HEK293 (cell line): ENCODE results near the gene SLC35F6.

Experiments
- BCL11B ChIP-seq: fragments of 450-650 bp; formaldehyde crosslinking; IDR thresholded peaks from 2 replicates; pipeline ENCODE4 v1.5.1; 2016; ENCODE audit warnings: low read depth, missing biosample characterization, missing genetic modification characterization
- GFI1B ChIP-seq: fragments of 450-650 bp; formaldehyde crosslinking; IDR thresholded peaks from 2 replicates; pipeline ENCODE4 v1.5.1; 2016; ENCODE audit warnings: missing biosample characterization, missing genetic modification characterization
- KLF1 ChIP-seq: fragments of 450-650 bp; formaldehyde crosslinking; IDR thresholded peaks from 2 replicates; pipeline ENCODE4 v1.5.1; 2016; ENCODE audit warnings: missing biosample characterization, missing genetic modification characterization
- SP7 ChIP-seq: fragments of 450-650 bp; formaldehyde crosslinking; IDR thresholded peaks from 2 replicates; pipeline ENCODE4 v1.5.1; 2016; ENCODE audit warnings: missing biosample characterization, missing genetic modification characterization
- WT1 ChIP-seq: fragments of 450-650 bp; formaldehyde crosslinking; IDR thresholded peaks from 2 replicates; pipeline ENCODE4 v1.5.1; 2016; ENCODE audit warnings: missing biosample characterization, missing genetic modification characterization
- ZFP3 ChIP-seq: fragments of 450-650 bp; formaldehyde crosslinking; IDR thresholded peaks from 2 replicates; pipeline ENCODE4 v1.5.1; 2016; ENCODE audit warnings: low read depth, missing biosample characterization, missing genetic modification characterization
- ZNF133 ChIP-seq: fragments of 450-650 bp; formaldehyde crosslinking; IDR thresholded peaks from 2 replicates; pipeline ENCODE4 v1.5.1; 2016; ENCODE audit warnings: missing biosample characterization, missing genetic modification characterization
- ZNF157 ChIP-seq: fragments of 450-650 bp; formaldehyde crosslinking; IDR thresholded peaks from 2 replicates; pipeline ENCODE4 v1.5.1; 2016; ENCODE audit warnings: missing biosample characterization, missing genetic modification characterization
- ZNF350 ChIP-seq: fragments of 450-650 bp; formaldehyde crosslinking; IDR thresholded peaks from 2 replicates; pipeline ENCODE4 v1.5.0; 2017; ENCODE audit warnings: missing biosample characterization, mild to moderate bottlenecking, missing genetic modification characterization
- ZNF366 ChIP-seq: fragments of 450-650 bp; formaldehyde crosslinking; conservative IDR thresholded peaks from 2 replicates; pipeline ENCODE4 v1.5.1; 2016; ENCODE audit warnings: missing biosample characterization, missing genetic modification characterization
- ZNF394 ChIP-seq: fragments of 450-650 bp; formaldehyde crosslinking; IDR thresholded peaks from 2 replicates; pipeline ENCODE4 v1.5.1; 2016; ENCODE audit warnings: missing biosample characterization, missing genetic modification characterization, mild to moderate bottlenecking, moderate library complexity, borderline replicate concordance
- ZNF423 ChIP-seq: fragments of 450-650 bp; formaldehyde crosslinking; IDR thresholded peaks from 2 replicates; pipeline ENCODE4 v1.5.1; 2016; ENCODE audit warnings: missing biosample characterization, missing genetic modification characterization
- ZNF501 ChIP-seq: fragments of 450-650 bp; formaldehyde crosslinking; IDR thresholded peaks from 2 replicates; pipeline ENCODE4 v1.5.1; 2016; ENCODE audit warnings: missing biosample characterization, missing genetic modification characterization
- ZNF510 ChIP-seq: fragments of 450-650 bp; formaldehyde crosslinking; IDR thresholded peaks from 2 replicates; pipeline ENCODE4 v1.5.1; 2018; ENCODE audit warnings: mild to moderate bottlenecking, missing genetic modification characterization, missing biosample characterization; ENCODE audit not compliant: insufficient replicate concordance
- ZNF544 ChIP-seq: fragments of 450-650 bp; formaldehyde crosslinking; IDR thresholded peaks from 2 replicates; pipeline ENCODE4 v1.5.0; 2017; ENCODE audit warnings: missing biosample characterization, missing genetic modification characterization
- ZNF549 ChIP-seq: fragments of 450-650 bp; IDR thresholded peaks from 2 replicates; pipeline ENCODE4 v1.5.1; 2018; ENCODE audit warnings: missing biosample characterization, missing genetic modification characterization, mild to moderate bottlenecking, inconsistent platforms, moderate library complexity
- ZNF600 ChIP-seq: fragments of 450-650 bp; formaldehyde crosslinking; IDR thresholded peaks from 2 replicates; pipeline ENCODE4 v1.5.1; 2016; ENCODE audit warnings: missing biosample characterization, missing genetic modification characterization
- ZNF626 ChIP-seq: fragments of 450-650 bp; sonication (Bioruptor Pico); formaldehyde crosslinking; IDR thresholded peaks from 2 replicates; pipeline ENCODE4 v1.5.1; 2018; ENCODE audit warnings: missing biosample characterization, missing genetic modification characterization, inconsistent platforms
- ZNF670 ChIP-seq: fragments of 450-650 bp; formaldehyde crosslinking; IDR thresholded peaks from 2 replicates; pipeline ENCODE4 v1.5.1; 2016; ENCODE audit warnings: missing biosample characterization, missing genetic modification characterization, low read depth
- ZNF768 ChIP-seq: fragments of 450-650 bp; formaldehyde crosslinking; IDR thresholded peaks from 2 replicates; pipeline ENCODE4 v1.5.1; 2018; ENCODE audit warnings: missing biosample characterization, mild to moderate bottlenecking, missing genetic modification characterization
- ZNF791 ChIP-seq: fragments of 450-650 bp; formaldehyde crosslinking; IDR thresholded peaks from 2 replicates; pipeline ENCODE4 v1.5.1; 2016; ENCODE audit warnings: missing biosample characterization, missing genetic modification characterization
- ZNF830 ChIP-seq: fragments of 450-650 bp; IDR thresholded peaks from 2 replicates; pipeline ENCODE4 v1.5.0; 2018; ENCODE audit warnings: missing biosample characterization, missing genetic modification characterization, low read depth, mild to moderate bottlenecking, moderate library complexity
- ZSCAN23 ChIP-seq: fragments of 450-650 bp; formaldehyde crosslinking; IDR thresholded peaks from 2 replicates; pipeline ENCODE4 v1.5.1; 2016; ENCODE audit warnings: missing biosample characterization, missing genetic modification characterization
- ZSCAN30 ChIP-seq: fragments of 450-650 bp; IDR thresholded peaks from 2 replicates; pipeline ENCODE4 v1.5.1; 2018; ENCODE audit warnings: missing biosample characterization, mild to moderate bottlenecking, missing genetic modification characterization, moderate library complexity
- TF ChIP-seq, protein P1 (sequence below): fragments of 450-650 bp; formaldehyde crosslinking; IDR thresholded peaks from 2 replicates; pipeline ENCODE4 v1.5.1; 2016; ENCODE audit warnings: missing biosample characterization, missing genetic modification characterization
- TF ChIP-seq, protein P2 (sequence below): fragments of 450-650 bp; formaldehyde crosslinking; IDR thresholded peaks from 2 replicates; pipeline ENCODE4 v1.5.1; 2016; ENCODE audit warnings: missing biosample characterization, missing genetic modification characterization
- TF ChIP-seq, protein P3 (sequence below): fragments of 450-650 bp; formaldehyde crosslinking; IDR thresholded peaks from 2 replicates; pipeline ENCODE4 v1.5.1; 2016; ENCODE audit warnings: missing biosample characterization, missing genetic modification characterization
- TF ChIP-seq, protein P4 (sequence below): fragments of 450-650 bp; formaldehyde crosslinking; IDR thresholded peaks from 2 replicates; pipeline ENCODE4 v1.5.1; 2016; ENCODE audit warnings: missing biosample characterization, missing genetic modification characterization
- TF ChIP-seq, protein P5 (sequence below): fragments of 450-650 bp; formaldehyde crosslinking; IDR thresholded peaks from 2 replicates; pipeline ENCODE4 v1.5.1; 2016; ENCODE audit warnings: missing biosample characterization, missing genetic modification characterization
- TF ChIP-seq, protein P6 (sequence below): fragments of 450-650 bp; formaldehyde crosslinking; IDR thresholded peaks from 2 replicates; pipeline ENCODE4 v1.5.1; 2016; ENCODE audit warnings: missing biosample characterization, missing genetic modification characterization, low read depth

Gene SLC35F6

DNA sequence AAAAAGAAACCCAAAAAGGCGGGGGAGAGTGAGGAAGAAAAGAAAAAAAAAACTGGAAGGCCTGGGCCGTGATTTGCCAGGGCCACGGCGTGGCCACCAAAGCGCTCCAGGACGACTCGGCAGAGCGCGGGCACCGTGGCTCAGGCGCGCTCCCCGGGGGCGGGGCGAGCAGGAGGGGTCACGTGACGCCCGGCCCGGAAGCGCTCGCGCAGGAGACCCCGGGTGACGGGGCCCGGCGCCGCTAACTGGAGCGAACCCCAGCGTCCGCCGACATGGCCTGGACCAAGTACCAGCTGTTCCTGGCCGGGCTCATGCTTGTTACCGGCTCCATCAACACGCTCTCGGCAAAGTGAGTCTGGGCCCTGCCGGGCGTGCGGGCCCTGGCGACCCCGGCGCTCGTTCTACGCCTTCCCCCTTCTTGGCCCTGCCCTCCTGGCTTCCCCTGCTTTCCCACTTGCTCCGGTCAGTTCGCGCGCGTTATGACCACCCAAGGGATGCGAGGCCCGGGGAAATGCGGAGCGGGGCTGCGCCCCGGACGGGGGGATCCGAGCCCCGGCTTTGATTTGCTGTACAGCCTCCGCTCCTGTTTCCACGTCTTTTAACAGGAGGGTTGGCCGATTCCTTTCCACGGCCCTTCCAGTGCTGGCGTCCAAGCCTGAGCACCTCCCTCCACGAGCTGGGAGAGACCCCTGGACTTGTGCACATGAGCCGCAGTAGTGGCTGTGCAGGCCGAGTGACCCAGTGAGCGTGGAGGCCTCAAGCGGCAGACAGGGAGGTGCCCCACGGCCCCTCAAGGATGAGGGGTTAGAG, at the start of gene SLC35F6 (continued):
- TF ChIP-seq ZNF791 (tag by site-specific recombination), result no peak
- TF ChIP-seq ZNF350, result no peak
- TF ChIP-seq SP7, result peak; percentile 61
- TF ChIP-seq GFI1B (tag by site-specific recombination), result no peak
- TF ChIP-seq, protein P1, sequence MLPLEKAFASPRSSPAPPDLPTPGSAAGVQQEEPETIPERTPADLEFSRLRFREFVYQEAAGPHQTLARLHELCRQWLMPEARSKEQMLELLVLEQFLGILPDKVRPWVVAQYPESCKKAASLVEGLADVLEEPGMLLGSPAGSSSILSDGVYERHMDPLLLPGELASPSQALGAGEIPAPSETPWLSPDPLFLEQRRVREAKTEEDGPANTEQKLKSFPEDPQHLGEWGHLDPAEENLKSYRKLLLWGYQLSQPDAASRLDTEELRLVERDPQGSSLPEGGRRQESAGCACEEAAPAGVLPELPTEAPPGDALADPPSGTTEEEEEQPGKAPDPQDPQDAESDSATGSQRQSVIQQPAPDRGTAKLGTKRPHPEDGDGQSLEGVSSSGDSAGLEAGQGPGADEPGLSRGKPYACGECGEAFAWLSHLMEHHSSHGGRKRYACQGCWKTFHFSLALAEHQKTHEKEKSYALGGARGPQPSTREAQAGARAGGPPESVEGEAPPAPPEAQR, result no peak
- TF ChIP-seq, protein P2, sequence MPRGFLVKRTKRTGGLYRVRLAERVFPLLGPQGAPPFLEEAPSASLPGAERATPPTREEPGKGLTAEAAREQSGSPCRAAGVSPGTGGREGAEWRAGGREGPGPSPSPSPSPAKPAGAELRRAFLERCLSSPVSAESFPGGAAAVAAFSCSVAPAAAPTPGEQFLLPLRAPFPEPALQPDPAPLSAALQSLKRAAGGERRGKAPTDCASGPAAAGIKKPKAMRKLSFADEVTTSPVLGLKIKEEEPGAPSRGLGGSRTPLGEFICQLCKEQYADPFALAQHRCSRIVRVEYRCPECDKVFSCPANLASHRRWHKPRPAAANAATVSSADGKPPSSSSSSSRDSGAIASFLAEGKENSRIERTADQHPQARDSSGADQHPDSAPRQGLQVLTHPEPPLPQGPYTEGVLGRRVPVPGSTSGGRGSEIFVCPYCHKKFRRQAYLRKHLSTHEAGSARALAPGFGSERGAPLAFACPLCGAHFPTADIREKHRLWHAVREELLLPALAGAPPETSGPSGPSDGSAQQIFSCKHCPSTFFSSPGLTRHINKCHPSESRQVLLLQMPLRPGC (tag by site-specific recombination), result 0 out of 2 replicates have a peak, but pooled peaks have one; percentile 10
- no peak for TF ChIP-seq ZNF394 (tag by site-specific recombination)
- TF ChIP-seq ZNF830 (tag by site-specific recombination), result no peak
- no peak for TF ChIP-seq WT1
- no peak for TF ChIP-seq ZSCAN23 (tag by site-specific recombination)
- TF ChIP-seq ZNF600 (tag by site-specific recombination), result peak; percentile 66
- 0 out of 2 replicates have a peak, but pooled peaks have one; percentile 40 for TF ChIP-seq ZNF501 (tag by site-specific recombination)
- TF ChIP-seq ZSCAN30 (tag by site-specific recombination), result no peak
- TF ChIP-seq ZNF423 (tag by site-specific recombination), result no peak
- no peak for TF ChIP-seq ZNF157 (tag by site-specific recombination)
- TF ChIP-seq ZNF768 (tag by site-specific recombination), result no peak
- TF ChIP-seq ZNF544 (tag by site-specific recombination), result no peak
- no peak for TF ChIP-seq KLF1 (tag by site-specific recombination)
- TF ChIP-seq, protein P3, sequence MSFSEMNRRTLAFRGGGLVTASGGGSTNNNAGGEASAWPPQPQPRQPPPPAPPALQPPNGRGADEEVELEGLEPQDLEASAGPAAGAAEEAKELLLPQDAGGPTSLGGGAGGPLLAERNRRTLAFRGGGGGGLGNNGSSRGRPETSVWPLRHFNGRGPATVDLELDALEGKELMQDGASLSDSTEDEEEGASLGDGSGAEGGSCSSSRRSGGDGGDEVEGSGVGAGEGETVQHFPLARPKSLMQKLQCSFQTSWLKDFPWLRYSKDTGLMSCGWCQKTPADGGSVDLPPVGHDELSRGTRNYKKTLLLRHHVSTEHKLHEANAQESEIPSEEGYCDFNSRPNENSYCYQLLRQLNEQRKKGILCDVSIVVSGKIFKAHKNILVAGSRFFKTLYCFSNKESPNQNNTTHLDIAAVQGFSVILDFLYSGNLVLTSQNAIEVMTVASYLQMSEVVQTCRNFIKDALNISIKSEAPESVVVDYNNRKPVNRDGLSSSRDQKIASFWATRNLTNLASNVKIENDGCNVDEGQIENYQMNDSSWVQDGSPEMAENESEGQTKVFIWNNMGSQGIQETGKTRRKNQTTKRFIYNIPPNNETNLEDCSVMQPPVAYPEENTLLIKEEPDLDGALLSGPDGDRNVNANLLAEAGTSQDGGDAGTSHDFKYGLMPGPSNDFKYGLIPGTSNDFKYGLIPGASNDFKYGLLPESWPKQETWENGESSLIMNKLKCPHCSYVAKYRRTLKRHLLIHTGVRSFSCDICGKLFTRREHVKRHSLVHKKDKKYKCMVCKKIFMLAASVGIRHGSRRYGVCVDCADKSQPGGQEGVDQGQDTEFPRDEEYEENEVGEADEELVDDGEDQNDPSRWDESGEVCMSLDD, result peak; percentile 62; the same call in 1 of the 2 replicates
- no peak for TF ChIP-seq ZNF670 (tag by site-specific recombination)
- TF ChIP-seq ZNF366 (tag by site-specific recombination), result no peak
- no peak for TF ChIP-seq BCL11B (tag by site-specific recombination)
- TF ChIP-seq ZNF510 (tag by site-specific recombination), result no peak
- TF ChIP-seq, protein P4, sequence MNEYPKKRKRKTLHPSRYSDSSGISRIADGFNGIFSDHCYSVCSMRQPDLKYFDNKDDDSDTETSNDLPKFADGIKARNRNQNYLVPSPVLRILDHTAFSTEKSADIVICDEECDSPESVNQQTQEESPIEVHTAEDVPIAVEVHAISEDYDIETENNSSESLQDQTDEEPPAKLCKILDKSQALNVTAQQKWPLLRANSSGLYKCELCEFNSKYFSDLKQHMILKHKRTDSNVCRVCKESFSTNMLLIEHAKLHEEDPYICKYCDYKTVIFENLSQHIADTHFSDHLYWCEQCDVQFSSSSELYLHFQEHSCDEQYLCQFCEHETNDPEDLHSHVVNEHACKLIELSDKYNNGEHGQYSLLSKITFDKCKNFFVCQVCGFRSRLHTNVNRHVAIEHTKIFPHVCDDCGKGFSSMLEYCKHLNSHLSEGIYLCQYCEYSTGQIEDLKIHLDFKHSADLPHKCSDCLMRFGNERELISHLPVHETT, result no peak
- TF ChIP-seq, protein P5, sequence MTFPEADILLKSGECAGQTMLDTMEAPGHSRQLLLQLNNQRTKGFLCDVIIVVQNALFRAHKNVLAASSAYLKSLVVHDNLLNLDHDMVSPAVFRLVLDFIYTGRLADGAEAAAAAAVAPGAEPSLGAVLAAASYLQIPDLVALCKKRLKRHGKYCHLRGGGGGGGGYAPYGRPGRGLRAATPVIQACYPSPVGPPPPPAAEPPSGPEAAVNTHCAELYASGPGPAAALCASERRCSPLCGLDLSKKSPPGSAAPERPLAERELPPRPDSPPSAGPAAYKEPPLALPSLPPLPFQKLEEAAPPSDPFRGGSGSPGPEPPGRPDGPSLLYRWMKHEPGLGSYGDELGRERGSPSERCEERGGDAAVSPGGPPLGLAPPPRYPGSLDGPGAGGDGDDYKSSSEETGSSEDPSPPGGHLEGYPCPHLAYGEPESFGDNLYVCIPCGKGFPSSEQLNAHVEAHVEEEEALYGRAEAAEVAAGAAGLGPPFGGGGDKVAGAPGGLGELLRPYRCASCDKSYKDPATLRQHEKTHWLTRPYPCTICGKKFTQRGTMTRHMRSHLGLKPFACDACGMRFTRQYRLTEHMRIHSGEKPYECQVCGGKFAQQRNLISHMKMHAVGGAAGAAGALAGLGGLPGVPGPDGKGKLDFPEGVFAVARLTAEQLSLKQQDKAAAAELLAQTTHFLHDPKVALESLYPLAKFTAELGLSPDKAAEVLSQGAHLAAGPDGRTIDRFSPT (tag by site-specific recombination), result no peak
- TF ChIP-seq ZNF626 (tag by site-specific recombination), result no peak
- TF ChIP-seq ZNF549, result no peak
- TF ChIP-seq, protein P6, sequence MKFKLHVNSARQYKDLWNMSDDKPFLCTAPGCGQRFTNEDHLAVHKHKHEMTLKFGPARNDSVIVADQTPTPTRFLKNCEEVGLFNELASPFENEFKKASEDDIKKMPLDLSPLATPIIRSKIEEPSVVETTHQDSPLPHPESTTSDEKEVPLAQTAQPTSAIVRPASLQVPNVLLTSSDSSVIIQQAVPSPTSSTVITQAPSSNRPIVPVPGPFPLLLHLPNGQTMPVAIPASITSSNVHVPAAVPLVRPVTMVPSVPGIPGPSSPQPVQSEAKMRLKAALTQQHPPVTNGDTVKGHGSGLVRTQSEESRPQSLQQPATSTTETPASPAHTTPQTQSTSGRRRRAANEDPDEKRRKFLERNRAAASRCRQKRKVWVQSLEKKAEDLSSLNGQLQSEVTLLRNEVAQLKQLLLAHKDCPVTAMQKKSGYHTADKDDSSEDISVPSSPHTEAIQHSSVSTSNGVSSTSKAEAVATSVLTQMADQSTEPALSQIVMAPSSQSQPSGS (tag by site-specific recombination), result no peak
- no peak for TF ChIP-seq ZFP3 (tag by site-specific recombination)
- no peak for TF ChIP-seq ZNF133 (tag by site-specific recombination)
